OCI-LY3 (cell line): ENCODE measurements around the gene RBL1.

Experiments used
- CTCF ChIP-seq: fragments of 200-600, 300-600 bp; sonication (generic); IDR thresholded peaks from 2 replicates; pipeline ENCODE4 v1.5.1; 2014; ENCODE audit warnings: antibody characterized with exemption, low read length, low read depth
- EZH2phosphoT487 ChIP-seq: fragments of 200-600 bp; shearing (Covaris generic); IDR thresholded peaks from 2 replicates; pipeline ENCODE4 v1.6.1; 2018; ENCODE audit warnings: antibody characterized with exemption, mixed run types, low read depth

GRCh38 chr20:37119356-37120036 lies 23.7 kb upstream of the RBL1 start:
- TF ChIP-seq CTCF (no peak), EZH2phosphoT487 (no peak)
